NCI-H2171 (cell line): ENCODE measurements around the gene TSPAN9.
A peak's percentile ranks its signal among the peaks of the same experiment; 100 is the strongest.

Experiments
- DNase-seq: peaks from one replicate; lab custom pipeline; 2025; lab: John Stamatoyannopoulos, UW

Gene TSPAN9

GRCh38 chr12:3205742-3206519, 128.8 kb downstream of the TSPAN9 start:
- no peak for DNase-seq

- peak; percentile 69 for DNase-seq
These were observed 129.4 kb downstream of the TSPAN9 start for GRCh38 chr12:3206536-3207072.

- no peak for DNase-seq
These were observed 130.0 kb downstream of the TSPAN9 start for GRCh38 chr12:3207175-3207574.

GRCh38 chr12:3207858-3208257, 130.7 kb downstream of the TSPAN9 start:
- no peak for DNase-seq

- peak; percentile 92 for DNase-seq
These were observed 136.0 kb downstream of the TSPAN9 start for GRCh38 chr12:3213188-3213587.

- no peak for DNase-seq
These were observed 136.6 kb downstream of the TSPAN9 start for GRCh38 chr12:3213768-3214167.

GRCh38 chr12:3214526-3215365, 137.6 kb downstream of the TSPAN9 start:
- peak; percentile 78 for DNase-seq

- DNase-seq, result peak; percentile 54
These were observed 138.3 kb downstream of the TSPAN9 start for GRCh38 chr12:3215410-3215975.

GRCh38 chr12:3216097-3216496, 138.9 kb downstream of the TSPAN9 start:
- no peak for DNase-seq

- DNase-seq, result no peak
These were observed 139.8 kb downstream of the TSPAN9 start for GRCh38 chr12:3216726-3217682.

- no peak for DNase-seq
These were observed 140.5 kb downstream of the TSPAN9 start for GRCh38 chr12:3217683-3218079.

GRCh38 chr12:3218228-3219171, 141.3 kb downstream of the TSPAN9 start:
- DNase-seq, result peak; percentile 98

GRCh38 chr12:3219233-3219632, 142.1 kb downstream of the TSPAN9 start:
- DNase-seq, result peak; percentile 43

GRCh38 chr12:3220382-3221321, 143.5 kb downstream of the TSPAN9 start:
- no peak for DNase-seq

GRCh38 chr12:3222306-3222705, 145.1 kb downstream of the TSPAN9 start:
- no peak for DNase-seq

GRCh38 chr12:3222979-3223378, 145.8 kb downstream of the TSPAN9 start:
- no peak for DNase-seq

- no peak for DNase-seq
These were observed 146.7 kb downstream of the TSPAN9 start for GRCh38 chr12:3223601-3224529.

GRCh38 chr12:3224530-3224903, 147.3 kb downstream of the TSPAN9 start:
- DNase-seq, result no peak
